ENCODE data around the gene CACNG4.

Gene CACNG4

DNA sequence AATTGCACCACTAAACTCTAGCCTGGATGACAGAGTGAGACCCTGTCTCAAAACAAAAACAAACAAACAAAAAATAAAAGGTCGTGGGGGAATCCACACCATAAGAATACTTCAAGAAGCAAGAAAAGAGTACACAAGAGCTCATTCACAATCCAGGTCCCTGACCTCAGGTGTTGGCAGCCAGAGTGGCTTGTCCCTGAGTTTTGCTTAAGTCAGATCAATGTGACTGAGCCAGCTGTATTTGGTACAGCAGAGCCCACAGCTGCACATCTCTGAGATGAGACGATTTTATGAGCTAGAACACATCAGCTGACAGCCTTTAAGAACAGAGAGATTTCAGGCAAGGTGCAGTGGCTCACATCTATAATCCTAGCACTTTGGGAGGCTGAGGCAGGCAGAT is 102.2 kb downstream of the CACNG4 start:
- DNase-seq (ENCODE audit: low spot score), result no peak

- DNase-seq (ENCODE audit: low spot score), result no peak
These were observed 103.3 kb downstream of the CACNG4 start for GRCh38 chr17:67067571-67068482.

GRCh38 chr17:67068999-67069398 is 104.5 kb downstream of the CACNG4 start:
- DNase-seq (ENCODE audit: low spot score), result no peak

GRCh38 chr17:67069603-67070136 is 105.2 kb downstream of the CACNG4 start:
- DNase-seq (ENCODE audit: low spot score), result no peak

GRCh38 chr17:67071595-67071994 is 107.1 kb downstream of the CACNG4 start:
- DNase-seq (ENCODE audit: low spot score), result no peak

GRCh38 chr17:67072885-67073284 is 108.4 kb downstream of the CACNG4 start:
- DNase-seq (ENCODE audit: low spot score), result no peak

- DNase-seq (ENCODE audit: low spot score), result no peak
These were observed 110.3 kb downstream of the CACNG4 start for GRCh38 chr17:67074781-67075180.

DNA sequence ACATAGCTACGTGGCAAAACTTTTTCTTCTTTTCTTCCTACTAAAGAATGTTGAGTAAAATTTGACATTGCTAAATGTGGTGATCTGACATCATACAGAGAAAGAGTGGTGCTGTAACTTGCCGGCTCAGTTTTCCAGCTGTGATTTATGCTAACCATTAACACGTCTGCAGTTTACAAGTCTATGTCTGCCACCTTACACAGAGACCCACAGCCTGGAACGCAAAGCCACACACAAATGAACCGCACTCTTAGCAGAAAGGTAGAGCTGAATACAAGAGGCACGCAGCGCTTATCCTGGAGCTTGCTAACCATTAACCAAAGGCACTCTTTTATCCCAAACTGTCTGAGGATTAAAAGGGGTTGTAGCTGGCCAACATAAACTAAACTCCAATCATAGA is 111.8 kb downstream of the CACNG4 start:
- peak; percentile 34 for DNase-seq (ENCODE audit: low spot score)

DNA sequence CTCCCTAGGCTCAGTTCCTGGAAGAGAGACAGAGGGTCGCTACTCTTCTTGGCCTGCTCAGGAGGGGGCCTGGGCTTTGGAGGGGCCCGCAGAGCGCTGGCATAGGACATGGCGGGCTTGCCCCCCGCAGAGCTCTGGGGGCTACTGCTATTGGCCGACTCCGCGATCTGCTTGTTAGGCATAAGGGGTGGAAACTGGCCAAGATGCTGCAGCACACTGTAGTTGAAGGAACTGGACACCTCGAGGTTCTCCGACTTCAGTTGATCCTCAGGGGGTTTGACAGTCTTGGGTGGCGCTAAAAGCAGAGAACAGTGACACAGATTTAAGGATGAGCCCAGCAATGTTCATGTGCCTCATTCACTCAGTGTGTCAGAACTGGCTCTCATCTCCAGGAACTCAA is 113.8 kb downstream of the CACNG4 start:
- DNase-seq (ENCODE audit: low spot score), result no peak

GRCh38 chr17:67079491-67079890 is 115.0 kb downstream of the CACNG4 start:
- DNase-seq (ENCODE audit: low spot score), result no peak

DNA sequence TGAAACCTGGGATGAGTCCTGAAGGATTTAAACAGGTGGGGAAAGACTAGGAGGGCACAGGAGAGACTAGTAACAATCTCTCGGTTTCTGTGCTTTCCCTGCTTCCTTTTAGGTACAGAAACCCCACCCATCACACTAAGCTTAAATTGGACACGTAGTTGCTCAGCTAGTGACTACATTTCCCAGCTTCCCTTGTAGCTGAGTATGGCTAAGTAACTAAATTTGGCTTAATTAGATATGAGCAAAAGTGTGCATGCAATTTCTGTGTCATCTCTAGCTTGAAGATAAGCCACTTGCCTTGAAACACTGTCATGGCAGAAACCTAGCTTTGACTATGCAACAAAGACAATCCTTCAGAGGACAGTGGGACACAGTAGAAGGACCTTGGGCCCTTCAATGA is 116.3 kb downstream of the CACNG4 start:
- no peak for DNase-seq (ENCODE audit: low spot score)

GRCh38 chr17:67082107-67082506 is 117.6 kb downstream of the CACNG4 start:
- no peak for DNase-seq (ENCODE audit: low spot score)

Measured in SW480 (cell line).